GM18511 (cell line): ENCODE measurements around the gene ABCB1.
A peak's percentile ranks its signal among the peaks of the same experiment; 100 is the strongest.
"Not testable (repeated sequence)": the region's sequence is repeated elsewhere in the genome, so short reads cannot be mapped to it uniquely, and the experiment has no call there.

Experiments used
- ATAC-seq: cut with Tn5 transposase; IDR thresholded peaks from one replicate; pipeline ENCODE4 v1.9.1; 2021; ENCODE audit warnings: mild to moderate bottlenecking, moderate library complexity; ENCODE audit not compliant: unreplicated experiment

ABCB1 gene

GRCh38 chr7:87474533-87475358 is 125.9 kb downstream of the ABCB1 start:
- peak; percentile 73 for ATAC-seq

DNA sequence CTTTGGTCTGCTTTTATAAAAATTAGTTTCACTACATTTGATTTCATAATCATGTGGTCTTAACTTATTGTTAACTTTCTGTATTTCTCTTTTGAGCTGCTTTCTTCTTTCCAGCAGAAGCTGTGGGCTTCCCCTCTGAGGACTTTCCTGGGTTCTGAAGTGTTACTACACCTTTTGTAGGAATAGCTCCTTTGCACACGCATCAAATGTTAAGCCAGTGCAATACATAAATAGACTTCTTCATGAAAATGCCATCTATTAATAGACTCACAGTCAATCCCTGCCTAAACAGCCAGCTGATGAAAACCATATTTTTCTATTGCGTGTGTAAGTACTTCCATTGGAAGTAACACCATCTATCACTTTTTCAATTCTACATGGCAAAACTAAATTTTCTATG is 126.7 kb downstream of the ABCB1 start:
- ATAC-seq, result peak; percentile 8

- no peak for ATAC-seq
Observed at GRCh38 chr7:87473192-87473591, 127.5 kb downstream of the ABCB1 start.

DNA sequence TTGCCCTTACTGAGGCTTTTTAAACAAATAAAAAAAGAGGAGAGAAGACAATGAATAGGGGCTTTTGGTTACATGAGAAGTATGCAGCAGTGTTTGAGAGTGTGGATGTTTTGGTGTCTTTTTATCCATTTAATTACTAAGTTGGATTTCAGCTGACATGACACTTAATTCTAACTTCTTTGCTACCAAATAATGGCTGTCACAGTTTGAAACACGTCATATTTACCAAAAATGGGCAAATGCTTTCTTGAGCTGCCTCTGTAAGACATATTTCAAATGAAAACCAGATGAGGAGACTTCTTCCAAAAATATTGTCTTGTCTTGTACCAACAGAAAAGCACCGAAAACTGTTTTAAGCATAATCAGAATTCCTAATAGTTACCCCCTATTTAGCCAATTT is 129.2 kb downstream of the ABCB1 start:
- no peak for ATAC-seq

DNA sequence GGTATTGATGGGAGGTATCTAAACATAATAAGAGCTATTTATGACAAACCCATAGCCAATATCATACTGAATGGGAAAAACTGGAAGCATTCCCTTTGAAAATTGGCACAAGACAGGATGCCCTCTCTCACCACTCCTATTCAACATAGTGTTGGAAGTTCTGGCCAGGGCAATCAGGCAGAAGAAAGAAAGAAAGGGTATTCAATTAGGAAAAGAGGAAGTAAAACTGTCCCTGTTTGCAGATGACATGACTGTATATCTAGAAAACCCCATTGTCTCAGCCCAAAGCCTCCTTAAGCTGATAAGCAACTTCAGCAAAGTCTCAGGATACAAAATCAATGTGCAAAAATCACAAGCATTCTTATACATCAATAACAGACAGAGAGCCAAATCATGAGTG is 131.5 kb downstream of the ABCB1 start:
- ATAC-seq, result not testable (repeated sequence)

- ATAC-seq, result not testable (repeated sequence)
Observed at GRCh38 chr7:87465534-87465880, 135.2 kb downstream of the ABCB1 start.

- not testable (repeated sequence) for ATAC-seq
Observed at GRCh38 chr7:87464830-87465533, 135.7 kb downstream of the ABCB1 start.

DNA sequence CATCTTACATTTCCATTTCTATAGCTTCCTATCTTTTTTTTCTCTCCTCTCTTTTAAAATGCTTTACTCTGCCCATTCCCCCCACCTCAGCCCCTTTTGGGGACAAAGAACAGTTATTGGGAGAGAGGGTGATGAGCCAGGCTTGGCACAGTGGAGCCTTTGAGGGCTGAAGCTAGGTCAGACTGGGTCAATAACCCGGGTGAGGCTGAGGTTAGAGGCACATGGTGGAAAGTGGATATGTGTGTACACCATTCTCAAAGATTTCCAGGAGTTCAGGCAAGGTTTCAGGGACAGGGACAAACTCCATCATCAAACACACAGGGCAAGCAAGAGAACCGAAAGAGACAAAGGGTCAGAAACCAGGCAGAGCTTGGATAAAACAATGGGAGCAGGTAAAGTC is 136.7 kb downstream of the ABCB1 start:
- no peak for ATAC-seq

GRCh38 chr7:87460444-87460843 is 140.2 kb downstream of the ABCB1 start:
- not testable (repeated sequence) for ATAC-seq

GRCh38 chr7:87459941-87460340 is 140.7 kb downstream of the ABCB1 start:
- no peak for ATAC-seq

DNA sequence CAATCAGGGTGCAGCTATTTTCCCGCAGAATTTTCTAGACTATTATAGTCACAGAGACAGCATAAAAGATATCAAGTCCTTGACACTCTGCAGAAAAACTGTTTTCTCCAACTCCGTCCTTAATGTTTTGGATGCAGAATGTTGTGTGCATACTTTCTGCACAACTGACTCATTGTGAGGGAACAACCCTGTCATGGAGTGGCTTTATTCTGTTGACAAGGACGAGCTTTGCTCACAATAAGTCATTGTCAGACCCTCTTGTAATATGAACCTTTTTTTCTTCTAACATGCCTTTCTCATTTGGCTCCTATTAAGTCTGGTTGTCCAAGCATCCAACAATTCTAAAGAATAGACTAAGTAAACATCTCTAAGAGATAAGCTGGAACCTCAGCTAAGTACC is 142.5 kb downstream of the ABCB1 start:
- ATAC-seq, result no peak

DNA sequence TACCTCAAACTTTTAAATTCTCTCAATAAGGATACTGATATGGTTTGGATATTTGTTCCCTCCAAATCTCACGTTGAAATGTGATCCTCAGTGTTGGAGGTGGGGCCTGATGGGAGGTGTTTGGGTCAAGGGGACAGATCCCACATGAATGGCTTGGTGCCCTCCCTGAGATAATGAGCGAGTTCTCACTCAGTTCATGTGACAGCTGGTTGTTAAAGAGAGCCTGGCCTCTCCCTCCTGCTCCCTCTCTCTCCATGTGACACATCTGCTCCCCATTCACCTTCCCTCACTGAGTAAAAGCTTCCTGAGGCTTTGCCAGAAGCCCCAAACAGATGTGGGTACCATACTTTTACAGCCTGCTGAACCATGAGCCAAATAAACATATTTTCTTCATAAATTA is 144.4 kb downstream of the ABCB1 start:
- ATAC-seq, result no peak
